Stimulated activated CD8-positive, alpha-beta memory T cell treated with anti-CD3 and anti-CD28 coated beads, Interleukin-4, amount 100 ng/mL, for 48 hours (primary cell): Measurements from ENCODE around the gene PLPP1.

Source experiments
- DNase-seq: peaks from one replicate; pipeline ENCODE4 v3.0.0-alpha.2; 2020

PLPP1 gene

DNA sequence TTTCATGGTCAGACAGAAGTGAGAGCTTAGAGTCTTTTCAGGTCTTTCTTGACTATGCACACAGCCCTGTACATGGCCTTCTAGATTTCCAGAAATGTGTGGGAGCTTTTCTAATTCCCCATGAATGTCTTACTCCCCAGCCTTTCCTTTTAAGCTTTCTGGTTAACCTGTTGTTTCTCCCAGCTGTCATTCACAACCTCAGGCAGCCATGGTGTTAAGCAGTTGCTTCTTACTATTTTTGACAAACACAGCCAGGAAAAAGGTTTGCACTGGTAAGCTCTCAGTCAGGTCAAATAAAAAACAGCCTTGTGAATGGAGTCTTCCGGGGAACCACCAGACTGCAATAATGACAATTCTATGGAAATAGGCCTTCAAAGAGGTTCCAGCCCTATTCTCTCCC lies 142.1 kb downstream of the PLPP1 start:
- no peak for DNase-seq

DNA sequence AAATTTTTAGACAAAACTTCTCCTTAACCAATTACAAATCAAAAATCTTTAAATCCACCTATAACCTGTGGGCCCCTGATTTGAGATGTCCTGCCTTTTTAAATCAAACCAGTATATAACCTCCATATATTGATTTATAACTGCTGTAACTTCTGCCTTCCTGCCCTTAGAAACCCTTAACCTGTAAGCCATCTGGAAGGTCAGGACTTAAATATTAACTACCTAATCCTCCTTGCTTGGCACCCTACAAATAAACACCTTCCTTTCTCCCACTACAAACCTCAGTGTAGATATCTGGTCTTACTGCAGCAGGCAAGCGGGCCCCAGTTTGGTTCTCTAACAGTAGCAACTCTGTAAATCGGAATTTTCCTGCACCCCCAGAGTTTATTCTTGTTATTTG lies 143.1 kb downstream of the PLPP1 start:
- no peak for DNase-seq

DNA sequence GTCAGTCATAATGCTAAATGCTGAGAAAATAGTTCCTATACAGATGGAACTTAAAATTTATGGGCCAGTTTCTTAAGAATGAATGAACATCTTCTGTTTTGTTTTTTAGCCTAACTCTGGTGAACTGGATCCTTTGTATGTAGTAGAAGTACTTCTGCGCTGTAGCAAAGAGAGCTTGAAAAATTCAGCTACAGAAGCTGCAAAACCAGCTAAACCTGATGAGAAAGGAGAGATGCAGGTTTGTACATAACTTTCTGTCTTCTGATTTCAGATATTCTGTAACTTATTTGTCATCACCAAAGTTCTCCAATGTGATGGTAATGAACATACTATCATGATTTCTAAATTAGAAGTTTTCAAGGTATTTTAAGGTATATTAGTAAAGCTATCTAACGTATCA lies 146.9 kb downstream of the PLPP1 start:
- DNase-seq, result no peak

DNA sequence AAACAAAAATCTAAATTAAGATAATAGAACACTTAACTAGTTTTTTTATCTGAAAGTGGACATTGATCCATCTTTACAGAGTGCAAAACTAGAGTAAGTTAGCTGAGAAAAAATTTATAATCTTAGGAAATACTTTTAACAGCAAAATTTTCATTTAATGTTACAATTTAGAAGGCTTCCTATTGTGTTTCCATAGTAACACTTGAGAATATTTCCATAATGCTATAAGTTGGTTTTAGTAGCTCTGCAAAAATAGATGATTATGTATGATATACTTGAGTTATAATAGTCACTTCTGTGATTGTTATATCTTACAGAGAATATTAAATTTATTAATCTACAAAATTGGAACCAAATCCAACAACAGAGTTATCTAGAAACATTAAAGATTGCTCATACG lies 148.4 kb downstream of the PLPP1 start:
- DNase-seq, result no peak

DNA sequence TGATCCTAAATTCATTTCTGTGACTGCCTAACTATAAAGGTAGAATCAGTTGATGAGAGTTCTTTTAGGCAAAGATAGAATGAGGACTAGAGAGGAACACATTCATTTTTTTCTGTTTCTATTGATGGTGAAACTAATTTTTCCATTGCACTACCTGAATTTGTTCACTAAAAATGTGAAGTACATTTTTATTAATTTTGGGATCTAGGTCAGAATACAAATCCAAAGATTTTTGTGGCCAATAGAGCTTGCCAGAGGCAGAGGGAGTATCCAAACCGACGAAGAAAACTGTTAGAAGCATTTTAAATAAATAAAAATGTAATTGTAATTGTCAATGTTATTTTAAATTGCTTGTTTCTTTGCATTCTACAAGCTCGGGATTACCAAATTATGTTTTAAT lies 148.9 kb downstream of the PLPP1 start:
- no peak for DNase-seq

DNA sequence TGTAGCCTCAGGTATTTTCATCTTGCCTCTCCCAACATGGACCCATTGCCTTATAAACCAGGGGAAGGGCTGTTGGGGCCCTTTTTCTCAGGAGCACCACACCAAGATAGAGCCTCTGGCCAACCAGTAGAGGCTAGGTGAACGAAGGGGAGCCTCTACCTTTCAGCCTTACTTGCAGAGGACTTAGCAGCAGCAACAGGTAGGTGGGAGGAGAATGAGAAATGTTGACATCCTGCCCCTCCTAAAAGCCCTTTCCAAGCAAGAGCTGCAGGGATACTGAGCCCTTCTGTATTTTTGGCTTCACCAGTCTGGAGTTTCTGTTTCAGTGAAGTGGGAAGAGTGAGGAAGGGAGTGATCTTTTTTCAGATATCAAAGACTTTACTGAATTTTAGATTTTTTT lies 149.5 kb downstream of the PLPP1 start:
- no peak for DNase-seq

DNA sequence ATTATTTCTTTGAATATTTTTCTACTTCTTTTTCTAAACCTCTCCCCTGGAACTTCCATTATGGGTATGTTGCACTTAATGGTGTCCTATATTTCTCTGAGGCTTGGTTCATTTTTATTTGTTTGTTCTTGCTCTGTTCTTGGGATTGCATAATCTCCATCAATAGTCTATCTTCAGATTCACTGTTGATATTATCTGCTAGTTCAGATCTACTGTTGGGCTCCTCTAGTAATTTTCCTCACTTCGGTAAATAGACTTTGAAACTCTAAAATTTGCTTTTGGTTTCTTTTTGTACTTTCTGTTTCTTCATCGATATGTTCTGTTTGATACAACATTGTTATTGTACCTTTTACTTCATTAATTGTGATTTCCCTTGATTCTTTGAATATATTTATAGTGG lies 150.7 kb downstream of the PLPP1 start:
- no peak for DNase-seq

DNA sequence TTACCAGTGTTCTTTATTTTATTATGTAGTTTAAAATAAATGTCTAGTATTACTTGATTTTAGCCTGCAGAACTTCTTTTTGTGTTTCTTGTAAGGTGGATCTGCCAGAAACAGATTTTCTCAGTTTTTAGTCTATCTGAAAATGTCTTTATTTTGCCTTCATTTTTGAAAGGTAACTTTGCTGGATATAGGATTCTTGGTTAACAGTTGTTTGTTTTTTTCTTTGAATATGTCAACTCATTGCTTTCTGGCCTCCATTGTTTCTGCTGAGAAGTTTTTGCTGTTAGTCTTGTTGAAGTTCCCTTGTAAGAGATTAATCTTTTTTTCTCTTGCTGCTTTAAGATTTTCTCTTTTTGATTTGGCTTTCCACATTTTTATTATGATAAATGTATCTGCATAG lies 151.5 kb downstream of the PLPP1 start:
- DNase-seq, result no peak

DNA sequence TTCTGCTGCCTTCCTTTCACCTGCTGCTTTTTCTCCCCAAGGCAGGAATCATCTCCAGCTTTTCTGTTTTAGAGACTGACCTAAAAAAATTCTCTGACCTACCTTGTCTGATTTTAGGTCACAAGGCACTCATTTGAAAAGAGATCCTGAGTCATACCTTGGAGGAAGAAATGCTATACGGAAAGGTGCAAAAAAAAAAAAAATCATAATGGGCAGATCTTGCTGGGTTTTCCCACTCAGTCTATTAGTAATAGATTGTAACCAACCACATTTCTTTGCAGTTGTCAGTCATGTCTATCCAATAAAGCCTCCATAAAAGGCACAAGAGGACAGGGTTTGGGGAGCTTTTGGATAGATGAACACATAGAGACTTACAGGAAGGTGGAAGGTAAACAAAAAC lies 157.0 kb downstream of the PLPP1 start:
- DNase-seq, result no peak
